GM12878 (cell line): ENCODE data around the gene DYNLT2. TPM values are rescaled to one million over a fixed set of nuclear protein-coding genes. Genes with fewer than 3 reads are reported as not detected.

Experiments used
- ATAC-seq: fragments of 200-7000 bp; cut with Tn5 transposase; 3 replicates; pipeline ENCODE4 v1.9.1; 2020; ENCODE audit warnings: mild to moderate bottlenecking, moderate library complexity
- BruUV-seq: library from RNA; stranded (reverse); fragments of 400-500 nt; replicated peaks from 2 replicates; lab custom pipeline; 2021; lab: Mats Ljungman, UMichigan
- CTCF ChIA-PET: fragments of 300-600 bp; sonication (Branson Sonifier 250); formaldehyde crosslinking; extraction: SDS; loops from one replicate; lab custom pipeline; 2021; ENCODE audit warnings: inconsistent platforms; lab: Yijun Ruan, JAX
- POLR2A ChIA-PET: fragments of 350-600 bp; formaldehyde crosslinking; extraction: SDS; loops from one replicate; lab custom pipeline; 2021; ENCODE audit warnings: inconsistent platforms; lab: Charles Lee
- RAD21 ChIA-PET: fragments of 300-600 bp; sonication (Branson Sonifier 250); formaldehyde crosslinking; loops from one replicate; lab custom pipeline; 2023; ENCODE audit warnings: antibody characterized with exemption; ENCODE audit not compliant: unreplicated experiment; lab: Charles Lee
- SMC1A ChIA-PET: fragments of 300-600 bp; sonication (Branson Sonifier 250); formaldehyde crosslinking; loops from one replicate; lab custom pipeline; 2023; ENCODE audit not compliant: unreplicated experiment, uncharacterized antibody; lab: Charles Lee
- DNase-seq: peaks from one replicate; pipeline ENCODE4 v3.0.0-alpha.2; 2011; ENCODE audit warnings: low read depth, low spot score
- FAIRE-seq: peaks from 3 replicates; lab custom pipeline; 2011; peaks lifted over from hg19 to GRCh38; lab: Jason Lieb, UNC
- H2AFZ ChIP-seq: 2 replicates; pipeline ENCODE4 v1.6.0; 2011; ENCODE audit warnings: low read depth, low read length, control low read depth; ENCODE audit not compliant: control insufficient read depth
- H3K27ac ChIP-seq: 2 replicates; pipeline ENCODE4 v1.5.1; 2011; ENCODE audit warnings: control low read depth; ENCODE audit not compliant: control insufficient read depth, insufficient read depth
- H3K27me3 ChIP-seq, 2 experiments: replicated peaks in 1 of 2; 2 replicates each; pipeline versions ENCODE4 v1.6.0 to v1.6.1; 2011; ENCODE audit warnings: low read length in 1 of 2; ENCODE audit not compliant: control insufficient read depth in 2 of 2, insufficient read depth in 2 of 2
- H3K36me3 ChIP-seq, 2 experiments: 2 replicates each; pipeline ENCODE4 v1.5.1; 2011; ENCODE audit warnings: low read length in 1 of 2; ENCODE audit not compliant: control insufficient read depth in 2 of 2, insufficient read depth in 2 of 2
- H3K4me1 ChIP-seq: 2 replicates; pipeline ENCODE4 v1.6.1; 2011; ENCODE audit warnings: mild to moderate bottlenecking, low read length, moderate library complexity, mixed read lengths; ENCODE audit not compliant: control insufficient read depth, insufficient read depth
- H3K4me2 ChIP-seq: 2 replicates; pipeline ENCODE4 v1.6.0; 2011; ENCODE audit warnings: control low read depth; ENCODE audit not compliant: control insufficient read depth, insufficient read depth
- H3K4me3 ChIP-seq: fragments of 200-600 bp; sonication (generic); 2 replicates; pipeline ENCODE4 v1.5.1; 2016
- H3K79me2 ChIP-seq: 2 replicates; pipeline ENCODE4 v1.6.0; 2011; ENCODE audit warnings: low read length; ENCODE audit not compliant: control insufficient read depth, insufficient read depth
- H3K9ac ChIP-seq: 2 replicates; pipeline ENCODE4 v1.8.0; 2011; ENCODE audit warnings: low read length, control low read depth, mixed read lengths; ENCODE audit not compliant: control insufficient read depth, insufficient read depth
- H3K9me3 ChIP-seq: replicated peaks from 3 replicates; pipeline ENCODE4 v1.5.1; 2011; ENCODE audit warnings: mild to moderate bottlenecking, low read length; ENCODE audit not compliant: control insufficient read depth, insufficient read depth
- H4K20me1 ChIP-seq: 2 replicates; pipeline ENCODE4 v1.6.0; 2011; ENCODE audit not compliant: control insufficient read depth, insufficient read depth
- CHD2 ChIP-seq: IDR thresholded peaks from 2 replicates; pipeline ENCODE4 v1.6.1; 2011; ENCODE audit warnings: low read depth, low read length, improper control_type of control experiment, borderline replicate concordance
- ESRRA ChIP-seq: IDR thresholded peaks from 2 replicates; pipeline ENCODE4 v1.6.1; 2012; ENCODE audit warnings: mild to moderate bottlenecking, low read length, improper control_type of control experiment
- IKZF1 ChIP-seq: fragments of 450-650 bp; conservative IDR thresholded peaks from 2 replicates; pipeline ENCODE4 v1.6.1; 2017; ENCODE audit warnings: antibody characterized with exemption, mild to moderate bottlenecking
- NFYB ChIP-seq: IDR thresholded peaks from 2 replicates; pipeline ENCODE4 v1.6.1; 2011; ENCODE audit warnings: low read depth, mild to moderate bottlenecking, low read length, improper control_type of control experiment, moderate library complexity; ENCODE audit not compliant: insufficient read depth
- PAX5 ChIP-seq: IDR thresholded peaks from 2 replicates; pipeline ENCODE4 v1.6.1; 2011; ENCODE audit warnings: low read depth, low read length, borderline replicate concordance
- RCOR1 ChIP-seq: conservative IDR thresholded peaks from 2 replicates; pipeline ENCODE4 v1.6.1; 2012; ENCODE audit warnings: low read depth, low read length, improper control_type of control experiment
- SIX5 ChIP-seq: IDR thresholded peaks from 2 replicates; pipeline ENCODE4 v1.6.1; 2011; ENCODE audit warnings: mild to moderate bottlenecking, low read depth, low read length, moderate library complexity; ENCODE audit not compliant: severe bottlenecking
- STAT3 ChIP-seq: IDR thresholded peaks from 2 replicates; pipeline ENCODE4 v1.6.1; 2011; ENCODE audit warnings: low read depth, low read length, improper control_type of control experiment
- TAF1 ChIP-seq: IDR thresholded peaks from 2 replicates; pipeline ENCODE4 v1.6.1; 2011; ENCODE audit warnings: mild to moderate bottlenecking, low read depth, low read length, borderline replicate concordance
- TBL1XR1 ChIP-seq: IDR thresholded peaks from 2 replicates; pipeline ENCODE4 v1.6.1; 2012; ENCODE audit warnings: low read depth, low read length, improper control_type of control experiment
- TCF12 ChIP-seq: IDR thresholded peaks from 2 replicates; pipeline ENCODE4 v1.6.1; 2011; ENCODE audit warnings: low read depth, mild to moderate bottlenecking, low read length
- WGBS: methylation state at CpG from one replicate; pipeline ENCODE4 v1.1.6; 2016; ENCODE audit warnings: low lambda C conversion rate; ENCODE audit not compliant: insufficient replicate concordance, insufficient coverage; ENCODE audit errors: missing lambda C conversion rate; 5-methylcytosine and 5-hydroxymethylcytosine counted together
- in situ Hi-C: fragments of 300-500 bp; cut with MboI; formaldehyde crosslinking; loops from 9 replicates; pipeline ENCODE4 v1.14.3; 2018; ENCODE audit warnings: mixed read lengths
- intact Hi-C: fragments of 100-400 bp; cut with micrococcal nuclease; formaldehyde crosslinking; loops from one replicate; pipeline ENCODE4 v1.14.2; 2022; ENCODE audit not compliant: unreplicated experiment
- polyA plus RNA-seq, 11 experiments: library from polyadenylated mRNA; depleted of rRNA in 4 of 11; unstranded in 6 of 11; stranded (reverse) in 5 of 11; fragments of >200 nt; fragmentation: Nextera tagmentation in 4 of 11; fragmentation: Illumina TruSeq in 1 of 11; extraction: Ambion mirVana in 4 of 11; extraction: Trizol in 1 of 11; gene quantifications; 1 replicate in 1 of 11; 2 replicates in 10 of 11; pipeline versions ENCODE4 v1.2.1 to v1.2.3, GENCODE V29; 2011 to 2016; ENCODE audit warnings: inconsistent platforms in 2 of 11, missing spikeins in 2 of 11, low read depth in 1 of 11
- total RNA-seq, 4 experiments: library from RNA; depleted of rRNA in 3 of 4; stranded (reverse); fragments of >200 nt in 3 of 4; fragmentation: Illumina TruSeq in 1 of 4; extraction: Trizol in 1 of 4; gene quantifications; 2 replicates each; pipeline versions ENCODE4 v1.2.1 to v1.2.3, GENCODE V29; 2013 to 2021

DYNLT2 gene
- total and polyA plus RNA-seq, 10 of the 15 experiments (the other 5 are each of a cell fraction or from before 2014, with no cell fraction given), result 2.2 to 5.9 (median 5.4) TPM

- ChIA-PET CTCF (no interaction called here), SMC1A (no interaction called here), RAD21 (no interaction called here), POLR2A (no interaction called here)
- no TSS peak for BruUV-seq
- H2AFZ ChIP-seq, result no peak overlapping the region
- H4K20me1 ChIP-seq, result no peaks in the 10 kb centered on the region
- no peak overlapping the region for H3K4me3 ChIP-seq
- H3K4me2 ChIP-seq, result no peak overlapping the region
- DNase-seq (no peak), ATAC-seq (no peak), FAIRE-seq (no peak)
- no peak overlapping the region for H3K9ac ChIP-seq
- in situ Hi-C loops, result no loop called here
- intact Hi-C loops, result no loop called here
- H3K36me3 ChIP-seq, result no peaks in the 10 kb centered on the region
- H3K27ac ChIP-seq, result no peak overlapping the region
- no peaks in the 10 kb centered on the region for H3K79me2 ChIP-seq
- TF ChIP-seq SIX5, result no peak
- no peak for TF ChIP-seq TCF12
- TF ChIP-seq NFYB, result no peak
- no peak for TF ChIP-seq IKZF1
- no peak for TF ChIP-seq PAX5
- TF ChIP-seq TAF1, result no peak
- TF ChIP-seq TBL1XR1, result no peak
- no peak for TF ChIP-seq RCOR1
- TF ChIP-seq CHD2, result no peak
- no peak for TF ChIP-seq STAT3
- TF ChIP-seq ESRRA, result no peak
- no peaks in the 10 kb centered on the region for H3K27me3 ChIP-seq
- no peaks in the 10 kb centered on the region for H3K4me1 ChIP-seq
- WGBS, result 49% methylated on average over 2 of the region's 2 CpGs
- H3K9me3 ChIP-seq, result no peaks in the 10 kb centered on the region
Observed at GRCh38 chr6:169738976-169739529, 12.3 kb downstream of the DYNLT2 start.
